ENCODE data around the gene HSP90AA1.
"Not testable (repeated sequence)": the region's sequence is repeated elsewhere in the genome, so short reads cannot be mapped to it uniquely, and the experiment has no call there.

Gene HSP90AA1

GRCh38 chr14:102089621-102090343 lies 2.9 kb upstream of the HSP90AA1 start:
- no peak for DNase-seq (ENCODE audit: low spot score)
- TF ChIP-seq CTCF (IDR thresholded peaks at IDR 0.05; ENCODE audit: extremely low read depth, missing control alignments), result no peak

- DNase-seq (ENCODE audit: low spot score), result peak; percentile 55
- no peak for TF ChIP-seq CTCF (IDR thresholded peaks at IDR 0.05; ENCODE audit: extremely low read depth, missing control alignments)
Measured at GRCh38 chr14:102088012-102088792, 1.4 kb upstream of the HSP90AA1 start.

GRCh38 chr14:102087762-102088011 lies 843 bp upstream of the HSP90AA1 start:
- TF ChIP-seq CTCF (IDR thresholded peaks at IDR 0.05; ENCODE audit: extremely low read depth, missing control alignments), result no peak
- no peak for DNase-seq (ENCODE audit: low spot score)

- no peak for DNase-seq (ENCODE audit: low spot score)
- TF ChIP-seq CTCF (IDR thresholded peaks at IDR 0.05; ENCODE audit: extremely low read depth, missing control alignments), result no peak
Measured at GRCh38 chr14:102086709-102086971, 204 bp downstream of the HSP90AA1 start.

GRCh38 chr14:102085948-102086708 lies 716 bp downstream of the HSP90AA1 start:
- peak; percentile 77 for DNase-seq (ENCODE audit: low spot score)
- TF ChIP-seq CTCF (IDR thresholded peaks at IDR 0.05; ENCODE audit: extremely low read depth, missing control alignments), result no peak

- TF ChIP-seq CTCF (IDR thresholded peaks at IDR 0.05; ENCODE audit: extremely low read depth, missing control alignments), result no peak
- DNase-seq (ENCODE audit: low spot score), result no peak
Measured at GRCh38 chr14:102085488-102085887, 1.4 kb downstream of the HSP90AA1 start.

- no peak for DNase-seq (ENCODE audit: low spot score)
- TF ChIP-seq CTCF (IDR thresholded peaks at IDR 0.05; ENCODE audit: extremely low read depth, missing control alignments), result no peak
Measured at GRCh38 chr14:102084931-102085330, 1.9 kb downstream of the HSP90AA1 start.

GRCh38 chr14:102084522-102084921 lies 2.3 kb downstream of the HSP90AA1 start:
- DNase-seq (ENCODE audit: low spot score), result not testable (repeated sequence)

Measured in GM20000 (cell line).